Hepatic stellate cell (primary cell): ENCODE measurements around the gene TBL1Y.
"Not testable (repeated sequence)": the region's sequence is repeated elsewhere in the genome, so short reads cannot be mapped to it uniquely, and the experiment has no call there.

Experiments used
- DNase-seq: peaks from one replicate; pipeline ENCODE4 v3.0.0; 2011; ENCODE audit warnings: low spot score

TBL1Y gene

GRCh38 chrY:6972271-6972887 lies 61.9 kb downstream of the TBL1Y start:
- DNase-seq: no peak

DNA sequence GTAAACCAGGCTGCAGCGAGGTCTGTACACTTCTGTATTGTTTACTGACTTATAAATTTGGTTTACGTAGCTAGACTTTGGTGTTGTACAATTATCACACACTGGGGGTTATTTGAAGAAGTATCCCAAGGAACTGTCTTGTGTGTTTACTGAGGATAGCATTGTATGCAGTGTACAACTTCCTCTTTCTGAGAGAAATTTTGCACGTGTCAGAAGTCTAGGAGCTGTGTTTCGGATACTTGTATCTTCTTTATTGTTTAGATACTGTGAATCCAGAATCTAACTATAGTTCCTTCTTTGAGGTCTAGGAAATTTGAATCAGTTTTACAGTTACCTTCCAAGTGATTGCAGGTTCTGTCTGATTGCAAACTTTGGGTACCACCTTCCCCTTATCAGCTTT lies 64.5 kb downstream of the TBL1Y start:
- no peak for DNase-seq

- DNase-seq: no peak
Measured at GRCh38 chrY:6977783-6978182, 67.3 kb downstream of the TBL1Y start.

DNA sequence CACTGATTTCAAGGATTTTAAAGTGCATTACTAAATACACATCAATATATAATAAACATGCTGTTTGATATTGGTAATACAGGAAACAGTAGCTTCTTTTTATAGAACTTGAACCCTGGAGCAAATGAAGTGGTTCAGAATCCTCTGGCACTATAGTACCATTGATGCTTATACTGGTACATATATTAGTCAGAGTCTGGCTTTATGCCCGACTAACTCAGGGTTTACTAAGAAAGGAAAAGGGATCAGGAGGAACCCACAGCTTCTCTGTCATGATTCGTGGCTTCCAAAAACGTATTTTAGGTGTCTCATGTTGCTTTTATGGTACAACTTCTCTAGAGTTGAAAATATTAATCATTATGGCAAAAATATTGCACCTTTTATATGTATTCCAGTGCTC lies 72.7 kb downstream of the TBL1Y start:
- DNase-seq: no peak

- no peak for DNase-seq
Measured at GRCh38 chrY:6987811-6988210, 77.3 kb downstream of the TBL1Y start.

DNA sequence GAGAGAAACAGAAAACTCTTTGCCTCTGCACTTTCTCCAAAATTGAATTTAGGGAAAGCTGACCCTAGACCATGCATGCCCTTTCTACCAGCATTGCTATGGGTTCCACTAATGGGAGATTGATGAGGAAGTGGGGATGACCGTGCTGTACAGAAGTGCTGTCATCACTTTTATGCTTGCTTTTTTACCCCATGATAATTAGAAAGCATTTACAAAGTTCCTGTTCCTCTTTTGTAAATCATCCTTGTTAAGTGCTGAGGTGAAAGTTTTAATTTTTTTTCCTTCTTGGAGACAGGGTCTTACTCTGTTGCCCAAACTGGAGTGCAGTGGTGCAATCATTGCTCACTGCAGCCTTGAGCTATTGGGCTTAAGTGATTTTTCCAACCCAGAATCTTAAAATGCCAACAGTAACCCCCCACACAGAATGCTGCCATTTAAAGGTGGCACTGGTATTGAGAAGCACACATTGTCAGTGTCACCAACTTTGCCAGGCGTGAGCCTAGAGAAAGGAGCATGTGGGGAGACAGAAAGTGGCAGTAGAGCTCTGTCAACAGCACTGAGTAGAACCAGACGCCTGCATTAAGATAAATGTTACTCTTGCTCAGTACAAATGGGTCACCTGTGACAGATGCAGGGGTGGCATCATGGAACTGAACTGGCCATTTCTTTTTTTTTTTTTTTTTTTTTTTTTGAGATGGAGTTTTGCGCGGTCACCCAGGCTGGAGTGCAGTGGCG lies 79.6 kb downstream of the TBL1Y start:
- DNase-seq: no peak

DNA sequence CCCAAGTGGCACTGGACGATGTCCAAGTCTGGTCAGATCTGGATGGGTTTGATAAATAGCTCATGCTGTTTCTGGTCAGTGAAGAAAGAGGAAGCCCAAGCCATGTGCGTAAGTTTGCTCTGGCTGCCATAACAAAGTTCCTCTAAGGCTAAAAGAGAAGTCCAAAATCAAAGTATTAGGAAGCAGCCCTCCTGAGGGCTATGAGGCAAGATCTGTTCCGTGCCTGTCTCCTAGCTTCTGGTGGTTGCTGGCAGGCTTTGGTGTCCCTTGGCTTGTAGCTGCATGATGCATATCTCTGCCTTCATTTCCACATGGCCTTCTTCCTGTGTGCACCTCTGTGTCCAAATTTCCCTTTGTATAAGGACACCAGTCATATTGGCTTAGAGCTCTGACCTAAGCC lies 81.5 kb downstream of the TBL1Y start:
- no peak for DNase-seq

- DNase-seq: no peak
Measured at GRCh38 chrY:6995987-6996386, 85.5 kb downstream of the TBL1Y start.

GRCh38 chrY:6997503-6998066 lies 87.1 kb downstream of the TBL1Y start:
- DNase-seq: no peak

GRCh38 chrY:6999905-7000304 lies 89.4 kb downstream of the TBL1Y start:
- no peak for DNase-seq

DNA sequence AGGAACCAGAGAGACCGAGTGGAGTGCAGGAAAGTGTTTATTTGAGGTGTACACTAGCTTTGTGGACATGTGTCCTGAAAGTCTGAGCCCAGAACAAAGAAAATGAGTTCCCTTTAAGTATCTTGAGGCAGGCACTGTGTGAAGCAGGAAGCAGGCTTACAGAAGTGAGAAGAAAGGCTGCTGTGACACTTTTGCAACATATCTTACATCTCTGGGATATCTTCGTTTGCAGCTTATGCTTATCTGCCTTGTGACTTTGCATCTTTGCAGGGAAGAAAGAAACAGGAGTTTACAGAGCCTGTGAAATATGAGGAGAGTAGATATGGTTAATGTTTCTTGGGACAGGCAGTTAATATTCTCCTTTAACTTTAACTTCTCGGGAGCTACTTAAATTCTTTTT lies 92.1 kb downstream of the TBL1Y start:
- no peak for DNase-seq

DNA sequence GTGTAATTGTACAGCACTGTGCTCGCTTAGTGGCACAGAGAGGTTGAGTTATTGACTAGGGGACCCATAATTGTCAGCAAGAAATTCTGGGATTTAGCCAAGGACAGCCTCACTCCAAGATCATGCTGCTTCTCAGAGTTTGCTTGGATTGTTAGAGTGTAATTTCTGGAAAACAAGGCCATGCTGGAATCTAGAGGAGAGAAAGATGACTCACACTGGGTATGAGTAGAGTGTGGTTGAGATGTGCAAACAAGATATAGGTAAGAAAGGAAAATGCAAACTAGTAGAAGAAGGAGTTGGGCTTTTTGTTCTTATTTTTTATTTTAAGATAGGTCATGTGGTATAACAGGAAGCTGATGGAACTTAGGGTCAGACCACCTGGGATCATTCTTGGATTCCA lies 97.4 kb downstream of the TBL1Y start:
- DNase-seq: no peak

DNA sequence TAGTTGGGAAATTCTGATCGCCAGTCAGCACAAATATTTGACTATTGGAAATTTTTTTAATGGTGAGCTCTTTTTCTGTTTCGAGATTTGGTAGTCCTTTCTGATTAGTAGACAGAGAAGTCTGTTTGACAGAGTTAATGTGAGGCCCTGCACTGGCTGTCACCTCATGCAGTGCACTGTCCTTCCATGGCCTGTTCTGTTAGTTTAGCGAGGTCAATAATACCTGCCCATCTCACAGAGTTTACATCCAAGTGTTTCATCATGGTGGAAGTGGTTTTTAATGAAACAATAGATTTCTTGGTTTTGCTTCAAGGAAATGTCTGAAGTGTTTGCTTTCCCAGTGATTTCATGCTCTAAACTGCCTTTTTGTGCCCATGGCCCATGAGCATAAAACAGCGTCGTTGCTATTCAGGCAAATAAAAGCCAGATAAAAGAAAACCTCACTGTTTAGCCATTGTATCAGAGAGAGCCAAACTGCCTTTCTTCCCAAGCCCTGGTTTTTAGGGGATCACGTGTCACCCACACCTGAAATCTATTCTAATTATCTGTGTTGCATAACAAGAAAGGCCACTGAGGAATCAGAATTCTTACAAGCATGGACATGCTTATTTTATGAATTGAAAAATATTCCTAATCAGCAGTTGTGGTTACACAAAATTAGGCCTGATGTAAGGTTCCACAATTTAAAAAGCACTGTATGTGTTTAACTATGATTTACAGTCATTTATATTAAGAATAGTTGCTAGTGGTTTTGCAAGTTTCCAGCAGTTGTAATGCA lies 98.3 kb downstream of the TBL1Y start:
- DNase-seq: no peak

DNA sequence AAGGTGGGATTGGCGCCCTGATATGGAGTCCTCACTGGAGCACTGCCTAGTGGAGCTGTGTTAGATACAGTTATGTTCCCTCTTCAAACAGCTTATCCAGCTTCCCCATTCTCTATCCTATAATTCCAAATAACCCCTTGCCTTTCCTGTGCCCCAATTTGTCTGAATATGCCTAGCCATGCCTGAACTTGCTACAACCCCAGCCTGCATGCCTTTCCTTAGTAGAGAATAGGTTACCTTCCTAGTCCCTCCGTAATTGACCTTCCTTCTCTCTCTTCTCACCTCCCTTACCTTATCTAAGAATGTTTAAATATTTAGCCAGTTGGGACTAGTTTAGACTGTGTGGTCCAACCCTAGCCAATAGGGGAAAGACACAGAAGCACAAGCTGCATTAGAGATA lies 102.6 kb downstream of the TBL1Y start:
- no peak for DNase-seq

GRCh38 chrY:7016521-7016920 lies 106.0 kb downstream of the TBL1Y start:
- no peak for DNase-seq

DNA sequence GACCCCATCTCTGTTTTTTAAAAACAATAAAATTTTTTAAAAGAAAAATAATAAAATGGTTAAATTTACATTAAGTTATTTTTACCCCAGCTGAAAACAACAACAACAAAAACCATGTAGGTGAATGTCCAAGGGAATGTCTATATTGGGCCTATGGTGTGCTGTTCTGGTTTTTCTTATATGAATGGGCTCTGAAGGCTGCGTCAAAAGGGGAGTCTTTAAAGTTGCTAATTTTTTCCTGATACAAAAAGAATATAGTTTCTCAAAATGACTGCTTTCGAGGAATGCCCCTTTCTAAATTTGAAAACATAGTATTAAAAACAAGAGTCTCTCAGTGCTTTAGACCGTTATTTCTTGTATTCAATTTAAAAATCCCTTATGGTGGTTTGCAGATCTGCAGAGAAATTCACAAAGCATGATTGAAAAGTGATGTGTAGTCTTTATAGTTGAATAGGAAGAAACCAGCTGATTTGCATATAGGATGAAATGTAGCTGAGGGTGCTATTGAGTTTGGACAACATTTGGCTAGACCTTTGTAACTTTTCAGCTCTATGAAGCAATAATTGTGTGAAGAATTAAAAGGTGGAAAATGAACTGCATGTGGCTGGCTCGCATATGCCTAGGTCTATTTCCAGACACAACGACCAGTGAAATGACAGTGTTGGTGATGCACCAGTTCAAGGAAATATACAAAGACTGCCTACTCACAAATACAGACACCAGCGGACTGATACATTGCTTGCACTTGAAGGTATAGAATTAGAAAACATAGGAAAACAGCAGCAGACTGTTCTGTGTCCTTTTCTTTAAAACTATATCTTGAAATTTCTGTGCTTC lies 107.0 kb downstream of the TBL1Y start:
- no peak for DNase-seq

GRCh38 chrY:7039037-7039436 lies 128.5 kb downstream of the TBL1Y start:
- no peak for DNase-seq

DNA sequence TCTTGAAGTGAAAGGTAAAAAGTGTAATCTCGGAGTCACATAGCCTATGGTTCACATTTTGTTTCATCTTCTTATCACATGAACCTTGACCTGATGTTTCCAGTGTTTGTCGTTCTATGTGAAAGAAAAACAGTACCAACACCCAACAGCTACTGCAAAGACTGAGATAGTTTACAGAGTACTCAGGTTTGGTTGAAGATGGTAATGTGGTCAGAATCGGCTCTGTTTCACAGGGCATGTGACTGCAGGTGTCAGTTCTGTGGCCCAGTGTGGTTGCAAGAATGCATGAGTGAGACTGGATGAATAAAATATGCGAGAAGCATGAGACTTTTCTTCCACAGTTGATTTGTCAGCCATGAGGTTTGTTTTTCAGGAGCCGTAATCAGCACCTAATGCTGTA lies 130.2 kb downstream of the TBL1Y start:
- DNase-seq: no peak

DNA sequence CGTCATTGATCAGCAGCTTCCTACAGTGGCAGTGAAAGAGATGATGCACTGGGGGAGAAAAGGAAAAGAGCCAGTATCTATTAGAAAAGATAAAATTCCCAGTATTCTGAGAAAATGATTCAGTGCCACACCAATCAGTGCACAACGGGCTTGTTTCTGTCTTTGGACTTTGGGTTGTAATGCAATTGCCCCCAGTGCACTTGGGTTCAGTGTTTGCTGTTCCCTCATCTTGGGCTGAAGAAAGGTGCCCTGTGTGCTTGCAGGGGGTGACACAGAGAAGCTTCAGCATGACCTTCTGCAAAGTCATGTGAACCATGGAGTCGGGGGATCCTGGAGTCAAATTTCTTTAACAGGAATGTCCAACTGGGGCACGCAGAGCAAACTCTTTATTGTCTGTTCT lies 131.5 kb downstream of the TBL1Y start:
- no peak for DNase-seq

DNA sequence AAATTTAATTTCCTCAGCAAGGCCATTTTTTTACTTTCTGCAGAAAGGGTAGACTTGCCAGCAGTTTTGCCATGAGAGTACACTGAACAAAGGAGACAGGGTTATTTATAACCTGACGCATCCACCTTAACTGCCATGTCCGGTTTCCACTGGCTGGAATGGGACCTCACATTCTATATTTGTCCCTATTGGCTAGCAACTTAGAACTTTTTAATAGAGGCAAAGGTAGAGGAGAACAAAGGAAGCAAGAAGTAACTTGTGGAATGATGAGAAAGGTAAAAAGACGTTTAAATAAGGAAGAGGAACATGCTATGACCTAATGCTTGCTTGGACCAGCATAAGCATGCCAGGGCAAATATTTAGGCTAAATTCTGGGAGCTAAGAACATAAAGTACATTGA lies 142.0 kb downstream of the TBL1Y start:
- DNase-seq: not testable (repeated sequence)

GRCh38 chrY:7056886-7057285 lies 146.4 kb downstream of the TBL1Y start:
- DNase-seq: no peak

- DNase-seq: no peak
Measured at GRCh38 chrY:7078725-7079124, 168.2 kb downstream of the TBL1Y start.
